HG03565 (cell line): ENCODE measurements around the gene DLEU7.

Experiments used
- ATAC-seq: cut with Tn5 transposase; IDR thresholded peaks from one replicate; pipeline ENCODE4 v1.9.1; 2021; ENCODE audit warnings: mild to moderate bottlenecking, moderate library complexity; ENCODE audit not compliant: unreplicated experiment

DLEU7 gene

DNA sequence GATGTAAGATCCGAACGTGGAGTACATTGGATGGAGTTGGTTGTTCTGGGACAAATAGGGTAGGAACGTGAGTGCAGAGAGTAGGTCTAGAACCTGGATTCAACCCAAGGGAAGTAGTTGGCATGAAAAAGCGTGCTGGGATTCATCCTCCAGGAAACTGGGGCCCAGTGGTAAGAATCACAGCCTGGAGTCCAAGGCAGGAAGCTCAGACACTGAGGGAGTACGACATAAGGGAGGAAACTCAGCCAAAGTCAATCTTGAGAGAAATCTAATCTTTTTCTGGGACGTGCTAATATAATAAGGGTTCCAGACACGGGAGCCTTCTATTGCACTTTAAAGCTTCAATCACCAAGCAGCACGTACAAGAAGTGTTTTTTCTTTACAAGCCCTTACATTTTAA, 46.4 kb downstream of the DLEU7 start:
- ATAC-seq: no peak

- ATAC-seq: no peak
Observed at GRCh38 chr13:50796463-50796862, 47.0 kb downstream of the DLEU7 start.

DNA sequence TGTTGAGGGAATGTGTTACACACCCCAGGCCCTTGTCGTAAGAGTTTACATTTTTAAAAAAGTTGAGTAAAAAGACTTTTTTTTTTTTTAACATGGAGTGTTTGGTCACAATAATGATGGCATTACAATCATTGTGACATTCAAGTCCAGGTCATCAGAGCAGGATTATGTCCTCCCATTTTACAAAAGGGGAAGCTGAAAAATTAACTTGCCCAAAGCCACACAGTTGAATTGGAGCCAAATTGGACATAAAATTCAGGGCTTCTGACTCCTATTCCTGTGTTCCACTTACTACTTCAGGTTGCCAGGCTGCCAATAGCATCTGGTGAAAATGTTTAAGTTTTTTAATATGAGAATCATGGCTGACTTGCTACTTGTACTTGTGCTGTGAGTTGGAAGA, 49.3 kb downstream of the DLEU7 start:
- no peak for ATAC-seq

GRCh38 chr13:50793026-50793425, 50.5 kb downstream of the DLEU7 start:
- no peak for ATAC-seq

DNA sequence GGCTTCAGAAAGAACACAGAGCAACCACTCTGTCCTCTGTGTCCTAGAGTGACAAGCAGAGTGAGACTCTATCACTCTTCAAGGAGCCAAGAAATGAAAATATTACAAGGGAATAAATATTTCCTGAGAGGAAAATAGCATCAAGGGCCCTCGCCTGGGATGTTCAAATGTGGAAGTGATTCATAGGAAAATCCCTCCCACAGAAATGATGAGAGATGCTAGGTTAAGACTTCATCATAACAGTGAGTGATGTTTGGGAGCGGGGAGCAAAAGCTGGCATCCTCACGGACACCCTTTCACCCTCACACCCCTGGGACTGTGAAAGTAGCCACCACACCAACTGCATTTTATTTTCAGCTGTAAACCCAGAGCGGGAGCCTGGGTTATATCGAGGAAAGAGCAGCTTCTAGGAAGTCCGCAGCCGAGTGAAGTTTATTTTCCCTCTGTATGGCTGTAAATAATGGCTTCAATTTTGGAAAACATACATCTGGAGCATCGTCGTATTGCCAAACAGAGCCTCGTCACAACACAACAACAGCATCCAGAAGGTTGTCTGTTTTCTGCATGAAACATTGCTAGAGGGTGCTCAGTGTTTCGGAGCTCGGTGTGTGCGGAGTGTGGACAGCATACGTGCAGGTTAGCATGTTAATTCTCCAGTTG, 54.8 kb downstream of the DLEU7 start:
- ATAC-seq: no peak

DNA sequence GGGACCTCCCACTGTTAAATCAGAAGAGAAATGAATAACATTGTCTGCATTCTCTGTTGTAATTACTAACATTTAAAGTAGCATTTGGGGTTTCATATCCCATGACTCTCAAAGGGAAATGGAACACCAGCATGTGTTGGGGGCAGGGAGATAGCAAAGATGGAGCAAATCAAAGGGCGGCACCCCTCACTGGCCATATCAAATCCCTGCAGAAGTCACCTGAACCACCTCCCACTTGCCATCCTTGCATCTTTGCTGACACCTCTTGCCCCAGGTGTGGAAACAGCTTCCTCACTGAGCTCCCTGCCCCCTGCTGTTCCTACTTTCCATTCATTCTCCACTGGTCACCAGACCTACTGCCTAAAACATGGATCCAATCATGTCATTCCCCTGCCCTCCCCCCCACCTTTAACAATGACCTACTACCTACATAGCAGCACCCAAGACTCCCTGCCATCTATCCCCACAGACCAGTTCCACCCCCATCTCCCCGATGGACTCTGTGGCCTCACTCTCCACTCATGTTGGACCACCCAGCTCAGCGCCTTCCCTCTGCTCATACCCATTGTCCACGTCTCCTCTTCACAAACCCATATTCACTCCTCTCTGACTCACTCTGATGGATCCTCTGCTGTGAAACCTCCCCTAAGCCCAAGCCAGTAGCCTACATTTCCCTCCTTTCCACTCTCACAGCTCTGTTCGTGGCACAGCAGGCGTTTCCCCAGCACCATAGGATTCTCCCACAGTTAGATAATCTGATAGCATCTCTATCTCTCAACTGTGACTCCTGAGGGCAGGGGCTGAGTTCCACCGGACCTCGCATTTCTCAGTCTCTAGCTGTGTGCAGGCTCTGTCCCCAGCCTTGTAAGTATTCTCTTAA, 55.9 kb downstream of the DLEU7 start:
- ATAC-seq: no peak

DNA sequence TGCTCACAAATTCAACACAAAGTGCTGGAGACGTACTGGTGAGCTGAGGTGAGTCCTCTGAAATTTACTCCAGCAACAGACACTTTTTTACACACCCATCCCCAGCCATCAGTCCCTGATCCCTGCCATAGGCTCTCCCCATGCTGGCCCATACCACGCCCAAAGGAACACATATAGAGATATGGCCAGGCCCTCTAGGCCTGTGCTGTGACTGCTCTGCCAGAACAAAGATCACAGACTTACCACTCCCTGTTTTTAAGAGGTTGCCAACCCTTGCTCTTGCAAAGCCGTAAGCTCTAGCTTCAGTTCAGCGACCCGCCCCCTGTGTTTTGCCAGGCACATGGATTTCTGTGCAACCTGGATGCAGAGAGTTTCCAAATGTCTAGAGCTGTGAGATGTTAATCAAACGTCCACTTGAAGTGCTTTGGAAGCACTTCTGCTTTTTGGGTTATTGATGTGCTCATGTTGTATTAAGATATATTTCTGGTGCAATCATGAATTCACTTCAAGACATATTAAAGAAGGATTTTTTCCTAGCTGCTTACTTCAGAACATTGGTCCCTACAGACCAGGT, 59.7 kb downstream of the DLEU7 start:
- ATAC-seq: no peak

DNA sequence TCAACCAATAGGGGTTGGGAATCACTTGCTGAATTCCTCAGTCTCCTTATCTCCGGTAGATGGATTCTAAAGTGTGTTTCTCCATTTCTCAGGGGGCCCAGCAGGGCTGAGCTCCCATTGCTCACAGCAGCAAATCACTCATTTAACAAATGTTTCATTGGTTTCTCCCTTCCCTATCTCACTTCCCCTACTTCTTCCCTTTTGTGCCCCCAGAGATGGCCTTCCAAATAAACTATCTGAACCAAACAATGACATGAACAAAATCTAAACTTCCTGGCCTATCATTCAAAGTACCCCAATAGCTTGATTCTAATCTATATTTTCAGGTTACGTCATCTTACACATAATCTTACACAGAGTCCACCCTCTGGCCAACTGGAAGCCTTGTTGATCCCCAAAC, 60.4 kb downstream of the DLEU7 start:
- no peak for ATAC-seq

- ATAC-seq: no peak
Observed at GRCh38 chr13:50780201-50781015, 63.1 kb downstream of the DLEU7 start.

GRCh38 chr13:50779443-50780200, 63.9 kb downstream of the DLEU7 start:
- no peak for ATAC-seq
